IPS-NIHi7 (cell line): ENCODE results near the gene FOXR1.
A peak's percentile ranks its signal among the peaks of the same experiment; 100 is the strongest.

Source experiments
- DNase-seq: peaks from one replicate; pipeline ENCODE4 v3.0.0; 2012; ENCODE audit warnings: mixed read lengths; ENCODE audit errors: extremely low spot score

Gene FOXR1, protein sequence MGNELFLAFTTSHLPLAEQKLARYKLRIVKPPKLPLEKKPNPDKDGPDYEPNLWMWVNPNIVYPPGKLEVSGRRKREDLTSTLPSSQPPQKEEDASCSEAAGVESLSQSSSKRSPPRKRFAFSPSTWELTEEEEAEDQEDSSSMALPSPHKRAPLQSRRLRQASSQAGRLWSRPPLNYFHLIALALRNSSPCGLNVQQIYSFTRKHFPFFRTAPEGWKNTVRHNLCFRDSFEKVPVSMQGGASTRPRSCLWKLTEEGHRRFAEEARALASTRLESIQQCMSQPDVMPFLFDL

DNA sequence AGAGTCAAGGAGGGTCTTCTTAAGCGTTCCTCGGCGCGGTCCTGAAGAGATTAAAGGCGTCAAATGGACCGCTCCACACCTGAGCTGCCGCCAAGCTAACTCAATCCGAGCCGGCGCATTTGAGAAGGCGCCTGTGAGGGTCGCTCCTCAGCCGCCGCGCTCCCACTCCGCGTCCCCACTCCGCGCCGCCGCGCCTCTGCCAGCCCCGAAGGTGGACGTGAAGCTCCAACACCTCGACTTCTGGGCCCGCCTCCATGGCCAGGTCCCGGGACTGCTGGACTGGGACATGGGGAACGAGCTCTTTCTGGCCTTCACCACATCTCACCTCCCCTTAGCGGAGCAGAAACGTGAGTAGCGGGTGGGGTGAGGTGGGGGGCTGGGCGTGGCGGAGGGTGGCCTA is at the start of gene FOXR1:
FOXR1 (plus strand) TSS at position 116 of the 400 bp plus-strand sequence; CDS start at position 287, 171 bp downstream.
- DNase-seq, result no peak

DNA sequence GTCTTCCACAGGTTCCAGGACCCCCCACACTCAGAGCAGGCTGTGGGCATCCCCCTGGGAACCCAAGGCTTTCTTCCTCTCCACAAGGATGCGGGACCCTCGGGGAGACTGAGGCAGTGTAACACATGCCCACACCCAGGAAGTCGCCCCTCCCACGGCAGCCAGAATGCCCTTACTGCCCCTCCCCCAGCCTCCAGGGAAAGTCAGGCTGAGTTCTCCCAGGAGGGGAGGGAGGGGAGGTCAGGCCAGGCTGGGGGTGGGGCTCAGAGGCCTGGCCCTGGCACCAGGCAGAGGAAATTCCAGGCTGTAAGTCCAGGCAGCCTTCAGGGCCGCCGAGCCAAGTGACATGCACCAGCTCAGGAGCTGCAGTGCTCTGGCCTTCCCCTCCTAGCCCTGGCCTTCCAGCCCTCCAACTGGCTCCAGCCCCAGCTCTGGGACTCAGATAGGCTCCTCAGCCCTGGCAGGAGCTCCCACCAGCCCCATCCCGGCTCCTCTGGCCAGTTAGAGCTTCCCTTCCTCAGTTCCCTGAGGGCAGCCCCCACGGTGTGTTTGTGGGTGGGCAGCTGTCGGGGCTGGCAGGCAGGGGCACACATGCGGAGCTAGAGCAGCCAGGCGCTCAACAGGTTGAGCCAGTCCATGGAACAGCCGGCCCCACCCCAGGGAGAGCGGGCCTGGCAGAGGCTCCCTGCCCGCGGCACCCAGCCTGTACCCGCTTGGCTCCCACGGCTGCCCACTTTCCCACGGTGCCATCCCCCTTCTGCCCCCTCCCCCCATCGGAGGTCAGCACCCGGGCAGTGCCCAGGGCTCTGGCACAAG is 49.4 kb upstream of the FOXR1 start:
- peak; percentile 71 for DNase-seq

DNA sequence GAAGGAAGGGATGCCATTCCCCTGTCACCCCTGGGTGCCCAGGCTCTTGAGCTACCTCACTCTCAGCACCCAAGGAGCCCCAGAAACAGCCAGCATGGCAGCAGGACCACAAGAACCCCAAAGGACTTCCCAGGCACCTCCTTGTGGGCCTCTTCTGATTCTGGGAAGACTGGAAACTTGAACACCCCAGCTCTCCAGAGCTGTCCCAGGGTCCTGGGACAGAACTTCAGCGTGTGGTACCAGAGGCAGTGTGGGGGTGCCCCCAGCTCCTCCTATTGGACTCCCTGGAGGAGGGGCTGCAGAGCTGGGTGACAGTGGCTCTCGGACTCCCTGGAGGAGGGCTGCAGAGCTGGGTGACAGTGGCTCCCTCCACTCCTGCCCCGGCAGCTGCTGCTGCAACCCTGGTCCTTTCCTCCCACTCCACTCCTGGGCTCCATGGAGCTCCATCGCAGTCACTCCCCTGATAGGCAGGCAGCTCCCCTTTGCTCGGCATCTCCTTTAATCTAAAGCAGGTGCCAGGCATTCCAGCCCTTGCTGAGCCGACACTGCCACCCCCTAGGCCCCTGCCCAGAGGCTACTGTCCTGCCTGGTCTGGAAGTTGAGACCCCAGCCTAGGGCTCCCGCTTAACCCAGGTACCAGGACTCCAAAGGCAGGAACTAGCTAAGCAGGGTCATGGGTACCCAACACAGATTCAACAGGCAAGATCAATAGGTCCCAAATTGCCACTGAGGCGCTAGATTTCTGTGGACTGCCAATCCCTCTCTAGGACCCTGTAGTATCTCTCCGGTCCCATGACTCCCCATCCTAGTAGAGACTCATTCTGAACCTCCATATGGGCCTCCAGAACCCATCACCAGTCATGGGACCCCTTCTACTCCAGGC is 48.6 kb upstream of the FOXR1 start:
- no peak for DNase-seq

DNA sequence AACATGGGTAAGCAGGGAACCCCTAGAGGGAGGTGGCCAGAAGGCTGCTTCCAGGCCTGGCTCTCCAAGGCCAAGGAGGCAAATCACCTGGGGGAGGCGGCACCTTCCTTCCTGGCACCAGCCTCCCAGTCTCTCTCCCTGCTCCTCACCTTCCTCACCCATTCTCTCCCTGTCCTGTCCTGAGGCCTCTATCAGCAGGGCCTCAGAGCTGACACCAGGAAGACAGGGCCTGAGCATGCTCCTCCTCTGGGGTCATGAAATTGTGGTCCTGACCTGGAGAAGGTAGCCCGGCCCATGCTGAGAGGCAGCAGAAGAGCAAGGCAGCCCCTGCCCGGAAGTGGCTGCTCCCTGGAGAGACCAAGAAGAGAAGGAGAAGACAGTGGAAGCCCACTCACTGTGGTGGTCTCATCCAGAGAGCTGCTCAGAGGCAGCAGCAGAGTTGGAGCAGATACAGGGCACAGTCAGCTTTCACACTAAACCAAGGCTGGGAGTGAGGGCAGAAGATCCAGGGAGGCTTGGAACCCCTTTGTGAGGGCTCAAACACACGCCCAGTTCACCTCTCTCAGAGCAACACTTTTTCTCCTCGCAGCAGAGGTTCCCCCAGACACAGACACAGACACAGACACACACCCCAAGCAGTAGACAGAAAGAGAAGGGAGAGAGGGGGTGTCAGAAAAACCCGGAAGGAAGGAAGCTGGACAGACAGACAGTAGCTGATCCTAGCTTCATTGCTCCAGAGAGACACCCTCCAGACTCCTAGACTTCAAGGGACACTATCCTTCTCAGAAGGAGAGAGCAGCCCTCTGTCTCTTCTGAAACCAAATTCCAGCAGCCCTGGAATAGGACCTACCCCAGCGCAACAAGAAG is 47.6 kb upstream of the FOXR1 start:
- no peak for DNase-seq

DNA sequence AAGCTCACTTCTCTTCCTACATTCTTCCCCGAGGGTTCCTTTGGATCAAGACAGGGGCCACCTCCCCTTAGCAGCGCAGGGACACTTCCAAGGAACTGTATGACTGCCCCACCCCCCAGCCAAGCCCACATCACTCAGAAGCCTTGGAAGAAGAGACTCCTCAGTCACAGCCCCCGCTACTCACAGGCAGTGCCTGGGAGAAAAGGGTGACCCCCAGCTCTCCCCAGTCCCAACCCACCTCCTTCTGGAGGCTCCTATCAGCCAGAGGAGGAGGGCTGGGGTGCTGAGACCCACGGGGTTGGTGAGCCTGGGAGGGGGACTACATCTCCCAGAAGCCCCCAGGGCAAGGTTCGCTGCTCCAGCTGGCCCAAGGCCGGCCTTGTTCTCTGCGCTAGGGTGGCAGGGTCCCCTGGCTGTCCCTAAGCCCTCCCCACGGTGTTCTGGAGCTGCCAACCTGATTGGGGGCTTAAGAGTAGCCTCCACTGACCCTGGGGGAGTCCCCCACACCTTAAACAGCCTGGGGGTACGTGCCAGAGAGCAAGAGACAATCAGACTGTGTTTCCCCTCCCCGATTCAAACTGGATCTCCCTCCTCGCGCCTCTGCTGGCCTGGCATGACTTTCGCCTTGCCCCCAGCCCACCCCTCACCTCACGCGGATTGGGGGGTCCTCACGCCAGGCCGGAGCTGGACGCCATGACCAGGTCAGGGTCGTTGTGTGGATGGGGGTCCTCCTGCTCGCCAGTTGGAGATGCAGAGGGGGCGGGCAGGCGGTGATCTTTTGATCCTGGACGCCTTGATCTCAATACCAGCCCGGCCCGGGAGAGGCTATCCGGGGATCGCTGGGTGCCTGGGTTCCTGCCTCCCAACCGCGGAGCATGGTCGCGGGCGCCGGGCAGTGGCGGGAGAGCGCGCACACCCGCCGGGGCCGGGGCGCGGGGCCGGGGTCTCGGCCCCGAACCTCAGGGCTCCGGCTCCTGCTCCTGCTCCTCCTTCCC is 46.7 kb upstream of the FOXR1 start:
- peak; percentile 55 for DNase-seq

DNA sequence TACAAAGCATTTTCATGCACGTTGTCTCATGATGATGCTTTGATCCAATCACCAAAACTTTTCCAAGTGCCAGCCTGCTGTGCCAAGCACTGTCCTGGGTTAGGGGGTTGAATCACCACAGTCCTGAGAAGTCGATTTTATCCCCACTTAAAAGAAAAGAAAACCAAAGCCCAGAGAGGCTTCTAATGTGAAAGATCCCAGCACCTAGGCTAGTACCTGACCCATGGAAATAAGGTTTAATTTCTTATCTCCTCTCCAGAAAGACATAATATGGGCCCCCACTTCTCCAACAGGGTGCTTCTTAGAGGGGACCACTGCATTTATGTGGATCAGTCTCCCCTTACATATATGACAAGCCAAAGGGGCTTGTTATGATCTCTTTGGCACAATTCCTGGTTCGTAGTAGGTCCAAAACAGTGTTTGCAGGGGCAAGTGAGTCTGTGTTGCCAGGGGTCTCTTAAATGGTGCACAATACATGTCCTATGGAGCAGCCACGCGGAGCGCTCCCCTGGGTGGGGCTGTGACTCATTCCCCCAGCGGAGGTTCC is 43.9 kb upstream of the FOXR1 start:
- DNase-seq, result no peak

DNA sequence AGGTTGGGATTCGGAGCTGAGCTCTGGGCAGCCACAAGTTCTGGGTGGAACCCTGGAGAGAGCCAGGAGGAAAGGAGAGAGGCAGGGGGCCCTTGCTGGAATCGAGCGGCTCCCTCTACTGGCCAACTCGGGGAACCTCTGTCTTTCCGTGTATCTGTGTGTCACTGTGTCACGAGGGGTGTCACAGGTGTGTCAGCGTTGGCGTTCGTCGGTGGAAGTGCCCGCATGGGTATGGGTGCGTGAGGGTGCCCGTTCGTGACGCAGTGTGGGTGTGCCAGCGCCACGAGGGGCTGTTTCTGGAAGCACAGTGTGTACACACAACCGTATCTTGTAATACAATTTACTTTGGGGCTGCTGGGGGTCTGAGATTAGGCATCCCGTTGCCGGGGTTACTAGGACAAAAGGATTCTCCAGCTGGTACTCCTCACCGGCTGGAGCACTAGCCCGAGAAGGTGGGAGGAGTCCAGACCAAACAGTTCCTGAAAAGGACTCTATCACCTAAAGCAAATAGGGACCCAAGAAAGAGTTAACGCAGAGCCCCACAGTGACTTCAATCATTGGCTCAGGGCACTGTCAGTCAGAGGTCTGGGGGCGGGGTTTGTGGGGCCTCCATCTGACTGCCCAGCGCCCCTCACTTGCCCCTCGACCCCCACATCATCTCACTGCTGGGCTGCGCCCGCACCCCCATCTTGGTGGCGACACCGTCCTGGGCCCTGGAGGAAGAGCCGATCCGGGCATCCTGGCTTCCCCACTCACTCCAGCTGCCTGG is 43.3 kb upstream of the FOXR1 start:
- peak; percentile 84 for DNase-seq

DNA sequence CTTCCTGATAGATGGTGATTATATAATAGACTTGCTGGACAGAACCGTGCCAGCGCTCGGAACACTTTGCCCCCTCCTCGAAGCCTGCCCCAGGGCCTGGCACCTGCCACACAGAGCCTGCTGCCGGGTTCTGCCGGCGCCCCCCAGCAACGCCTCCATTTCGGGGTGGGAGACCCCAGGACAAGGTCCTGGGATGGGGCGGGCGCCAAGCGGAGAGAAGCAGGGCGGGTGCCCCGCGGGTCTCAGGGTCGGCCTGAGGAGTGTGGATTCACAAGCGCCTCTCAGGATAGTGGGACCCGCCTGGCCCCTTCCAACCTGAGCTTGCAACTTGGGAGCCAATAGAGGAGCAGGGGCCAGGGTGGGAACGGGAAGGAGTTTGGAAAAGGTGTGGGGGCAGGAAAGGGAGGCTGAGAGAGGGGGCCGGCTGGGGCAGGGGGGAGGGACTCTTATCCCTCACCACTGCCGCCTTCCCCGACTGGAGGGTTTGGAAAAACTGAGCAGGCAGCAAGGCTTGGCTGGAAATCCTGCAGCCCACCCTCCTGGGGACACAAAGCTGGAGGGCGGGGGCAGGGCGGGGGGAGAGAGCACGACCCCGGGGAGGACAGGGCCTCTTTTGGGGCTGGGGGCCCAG is 42.6 kb upstream of the FOXR1 start:
- peak; percentile 61 for DNase-seq

DNA sequence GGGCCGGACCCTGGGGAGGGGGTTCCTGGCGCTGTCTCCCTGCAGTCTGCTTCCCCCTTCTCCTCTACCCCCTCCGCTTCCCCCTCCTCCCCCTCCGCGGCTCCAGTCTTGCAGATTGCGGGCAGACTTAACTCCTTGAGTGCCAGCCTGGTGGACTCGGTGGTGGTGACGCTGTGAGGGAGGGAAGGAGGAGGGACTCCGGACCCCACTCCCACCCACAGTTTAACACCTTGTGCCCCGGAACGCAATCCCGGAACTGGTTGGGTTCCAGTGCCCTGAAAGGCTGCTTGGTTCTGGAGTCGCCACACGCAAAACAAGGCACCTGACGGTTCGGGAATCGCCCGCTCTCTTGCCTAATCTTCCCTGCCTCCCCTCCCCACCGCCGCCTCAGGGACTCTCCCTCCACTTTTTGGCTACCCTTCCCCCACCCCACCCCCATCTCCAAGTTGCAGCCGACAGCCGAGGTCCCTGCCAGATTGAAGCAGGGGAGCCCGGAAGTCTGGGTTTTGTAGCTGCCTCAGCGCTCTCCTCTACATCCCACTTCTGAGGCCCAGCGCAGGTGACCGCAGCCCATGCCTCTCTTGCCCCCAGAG is 42.0 kb upstream of the FOXR1 start:
- DNase-seq, result peak; percentile 73

DNA sequence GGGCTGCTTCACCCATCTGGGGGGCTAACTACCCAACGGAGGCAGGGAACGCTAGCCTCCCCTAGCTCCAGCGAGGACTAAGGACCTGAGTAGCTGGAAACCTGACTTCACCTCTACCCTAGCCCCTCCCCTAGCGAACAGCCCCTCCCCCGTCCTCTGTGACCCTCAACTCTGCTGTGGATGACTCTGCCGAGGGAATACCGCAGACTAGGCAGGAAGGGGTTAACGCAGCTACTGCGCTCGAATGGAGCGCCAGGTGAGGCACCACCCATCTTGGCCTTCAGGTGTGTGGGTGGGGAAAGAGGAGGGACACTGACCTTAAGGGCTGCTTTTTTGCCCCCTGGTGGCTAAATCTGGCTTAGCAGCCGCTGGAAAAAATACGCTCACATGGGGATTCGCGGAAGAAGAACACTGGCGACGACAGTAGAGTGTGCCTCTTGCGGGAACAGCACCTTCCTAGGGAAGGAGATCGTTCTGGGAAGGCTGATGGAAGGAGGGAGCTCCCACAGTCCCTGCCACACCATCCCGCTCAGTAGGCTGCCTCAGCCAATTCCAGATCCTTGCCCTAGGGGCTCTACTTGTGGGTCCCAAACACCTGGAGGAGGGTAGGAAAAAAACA is 41.4 kb upstream of the FOXR1 start:
- peak; percentile 93 for DNase-seq

DNA sequence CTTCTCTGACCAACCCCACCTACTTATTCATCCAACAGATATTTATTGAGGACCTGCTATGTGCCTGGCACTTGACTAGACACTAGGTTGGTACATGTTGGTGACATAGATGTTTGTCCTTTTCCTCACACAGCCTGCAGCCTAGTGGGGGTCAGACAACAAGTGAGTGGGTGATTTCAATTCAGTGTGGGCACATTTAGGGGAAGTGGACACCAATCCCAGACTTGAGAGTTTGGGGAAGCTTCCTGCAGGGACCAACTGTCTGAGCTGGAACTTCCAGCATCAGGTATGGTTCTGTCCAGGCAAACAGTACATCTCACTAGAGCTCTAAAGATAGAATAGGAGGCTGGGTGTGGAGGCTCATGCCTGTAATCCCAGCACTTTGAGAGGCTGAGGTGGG is 40.0 kb upstream of the FOXR1 start:
- DNase-seq, result no peak

DNA sequence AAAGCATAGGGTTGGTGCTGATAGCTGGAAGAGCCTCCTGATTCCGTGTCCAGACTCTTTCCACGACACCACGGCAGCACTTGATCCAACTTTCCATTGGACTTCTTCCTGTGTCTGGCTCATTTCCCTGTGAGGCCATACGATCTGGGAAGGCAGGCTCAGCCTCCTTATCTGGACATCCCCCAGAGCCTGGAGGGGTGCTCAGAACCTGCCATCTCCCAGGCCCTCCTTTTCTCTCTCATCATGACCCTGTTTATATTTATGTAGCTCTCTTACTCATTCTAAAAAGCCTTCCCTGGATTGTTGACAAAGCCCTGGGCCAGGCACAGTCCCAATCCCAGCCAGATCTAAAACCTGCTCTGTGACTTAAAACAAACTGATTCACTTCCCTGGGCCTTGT is 38.1 kb upstream of the FOXR1 start:
- DNase-seq, result no peak

DNA sequence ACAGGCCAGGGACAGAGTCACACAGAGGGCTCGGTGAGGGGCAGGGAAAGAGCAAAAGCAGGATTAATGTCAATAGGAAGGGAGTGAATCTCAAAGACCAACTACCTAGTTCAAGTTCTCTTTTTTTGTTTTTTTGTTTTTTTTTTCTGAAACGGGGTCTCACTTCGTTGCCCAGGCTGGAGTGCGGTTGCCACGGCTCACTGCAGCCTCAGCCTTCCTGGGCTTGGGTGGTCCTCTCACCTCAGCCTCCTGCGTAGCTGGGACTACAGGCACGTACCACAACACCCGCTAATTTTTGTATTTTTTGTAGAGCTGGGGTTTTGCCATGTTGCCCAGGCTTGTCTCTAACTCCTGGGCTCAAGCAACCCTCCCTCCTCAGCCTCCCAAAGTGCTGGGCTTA is 36.2 kb upstream of the FOXR1 start:
- DNase-seq, result no peak

DNA sequence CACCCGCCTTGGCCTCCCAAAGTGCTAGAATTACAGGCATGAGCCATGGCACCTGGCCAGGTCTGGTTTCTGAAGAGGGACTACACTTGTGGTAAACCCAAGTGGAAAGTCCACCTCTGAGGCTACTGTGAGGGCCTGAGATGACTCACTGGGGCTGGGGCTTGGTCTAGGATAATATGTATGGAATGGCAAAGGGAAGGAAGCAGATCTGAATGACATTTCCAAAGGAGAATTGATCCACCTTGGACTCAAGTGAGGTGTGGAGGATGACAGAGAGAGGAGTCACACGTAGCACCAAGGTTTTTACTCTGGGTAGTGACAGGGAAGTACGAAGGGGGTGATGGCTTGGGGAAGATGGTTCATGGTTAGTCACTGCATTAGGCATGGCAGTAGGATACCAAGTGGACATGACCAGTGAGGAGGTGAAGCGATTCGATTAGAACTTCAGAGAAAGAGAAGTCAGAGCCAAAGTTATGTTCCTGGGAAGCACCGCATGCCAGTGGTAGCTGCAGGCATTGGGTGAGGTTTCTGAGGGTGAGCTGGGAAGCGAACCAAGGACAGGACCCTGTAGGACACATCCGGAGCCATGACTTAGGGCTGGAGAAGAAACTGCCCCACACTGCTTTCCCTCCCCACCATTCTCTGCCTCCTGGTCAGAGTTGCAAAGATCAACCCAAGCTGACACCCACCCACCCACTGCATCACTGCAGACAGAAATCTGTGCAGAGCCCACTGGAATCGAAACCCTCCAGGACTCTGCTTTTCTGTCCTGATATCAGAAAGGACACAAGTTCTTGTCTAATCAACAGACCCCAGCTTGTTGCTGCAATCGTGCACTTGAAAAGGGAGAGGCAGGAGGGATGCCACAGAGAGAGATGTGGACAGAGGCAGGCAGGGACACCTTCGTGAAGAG is 32.8 kb upstream of the FOXR1 start:
- DNase-seq, result no peak

DNA sequence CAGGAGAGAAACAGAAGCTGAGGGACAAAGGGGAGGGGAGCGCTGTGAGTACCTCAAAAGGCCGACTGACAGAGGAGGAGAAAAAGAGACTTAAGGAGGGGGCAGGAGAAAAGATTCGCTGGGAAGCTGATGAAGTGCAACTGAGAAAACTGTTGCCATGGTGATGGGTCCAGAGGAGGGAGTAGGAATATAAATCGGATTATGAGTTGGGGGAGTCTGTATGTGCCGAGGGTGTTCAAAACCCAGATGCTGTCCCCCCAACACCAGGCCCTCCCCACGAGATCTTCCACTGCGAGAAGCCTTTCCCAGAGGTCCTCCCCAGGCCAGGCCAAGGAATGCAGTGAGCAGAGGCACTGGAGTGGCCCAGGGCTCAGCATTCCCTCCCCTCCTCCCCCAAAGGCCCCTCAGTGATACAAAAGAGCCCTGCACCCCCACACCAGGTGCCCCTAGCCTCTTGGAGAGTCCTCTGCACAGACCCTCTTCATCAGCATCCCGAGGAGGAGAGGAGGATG is 32.1 kb upstream of the FOXR1 start:
- DNase-seq, result no peak

DNA sequence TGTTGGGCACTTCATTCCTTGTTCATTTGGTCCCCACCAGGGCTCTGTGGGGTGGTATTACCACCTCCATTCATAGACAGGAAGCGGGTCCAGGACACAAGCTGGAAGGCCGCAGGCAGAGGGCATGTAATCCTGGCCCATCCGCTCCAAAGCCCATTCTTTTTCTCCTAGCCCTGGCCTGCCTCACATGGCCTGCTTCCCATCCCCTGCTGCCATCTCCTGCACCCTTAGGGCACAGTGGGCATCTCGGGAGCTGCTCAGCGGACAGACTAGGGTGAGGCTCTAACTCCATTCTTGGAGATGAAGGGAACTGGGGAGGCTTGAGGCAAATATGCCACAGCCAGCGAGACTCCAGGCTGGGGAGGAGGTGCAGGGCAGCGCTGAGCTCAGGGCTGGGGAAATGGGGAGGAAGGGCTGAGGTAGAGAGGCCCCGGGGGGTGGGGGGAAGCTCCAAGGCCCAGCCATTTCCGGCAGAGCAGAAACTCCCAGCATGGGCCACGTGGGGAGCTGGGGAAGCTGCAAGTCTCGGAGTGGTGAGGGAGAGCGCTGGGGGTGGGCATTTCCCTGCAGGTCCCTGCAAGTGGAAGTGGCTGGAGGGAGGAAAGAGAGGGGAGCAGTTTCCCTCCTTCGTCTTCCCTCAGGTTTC is 31.5 kb upstream of the FOXR1 start:
- DNase-seq, result peak; percentile 68
